GM20431 (cell line): ENCODE data around the gene KIF6.

Experiments used
- in situ Hi-C: fragments of 300-500 bp; cut with MseI, MboI; formaldehyde crosslinking; loops from one replicate; pipeline ENCODE4 v1.15.0; 2020; ENCODE audit warnings: low sequenced_read_pairs; ENCODE audit not compliant: unreplicated experiment

The KIF6 gene

GRCh38 chr6:39666706-39667489, 58.3 kb downstream of the KIF6 start:
- in situ Hi-C loops, result no loop called here

- in situ Hi-C loops, result no loop called here
These were observed 59.3 kb downstream of the KIF6 start for GRCh38 chr6:39665861-39666260.

- in situ Hi-C loops, result no loop called here
These were observed 61.0 kb downstream of the KIF6 start for GRCh38 chr6:39664173-39664572.

DNA sequence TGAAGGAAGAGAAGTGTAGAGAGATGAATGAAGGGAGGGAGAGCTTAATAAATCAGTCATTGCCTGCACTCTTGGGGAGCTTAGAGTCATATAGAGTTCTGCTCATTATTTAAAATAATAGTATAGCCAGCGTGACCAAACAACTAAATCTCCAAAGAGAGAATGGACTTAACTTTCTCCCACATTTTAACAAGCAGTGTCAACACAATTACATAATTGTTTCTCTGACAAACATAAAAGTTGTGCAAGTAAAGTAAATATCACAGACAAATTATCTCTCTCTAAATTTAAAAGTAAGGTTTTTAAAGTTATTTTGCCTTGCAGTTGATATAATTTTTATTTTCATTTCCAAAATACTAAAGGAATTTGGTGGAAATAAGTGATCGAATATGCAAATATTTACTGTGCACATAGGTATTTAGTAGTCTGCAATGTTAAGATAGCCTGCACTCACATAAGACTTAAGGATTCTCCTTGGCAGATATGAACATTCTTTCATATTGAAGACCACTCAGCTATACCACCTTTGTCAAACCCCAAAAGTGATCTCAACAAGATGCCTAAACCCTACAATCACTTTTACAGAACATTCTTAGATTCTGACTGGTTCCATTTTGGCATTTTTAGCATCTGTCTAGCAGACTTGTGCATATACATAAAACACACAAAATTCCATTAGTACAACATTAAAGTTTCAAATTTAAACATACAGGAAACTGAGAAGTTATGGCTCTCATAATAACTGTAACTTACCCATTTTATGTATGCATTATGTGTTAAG, 67.7 kb downstream of the KIF6 start:
- in situ Hi-C loops, result no loop called here

GRCh38 chr6:39654121-39654520, 71.1 kb downstream of the KIF6 start:
- in situ Hi-C loops, result no loop called here

DNA sequence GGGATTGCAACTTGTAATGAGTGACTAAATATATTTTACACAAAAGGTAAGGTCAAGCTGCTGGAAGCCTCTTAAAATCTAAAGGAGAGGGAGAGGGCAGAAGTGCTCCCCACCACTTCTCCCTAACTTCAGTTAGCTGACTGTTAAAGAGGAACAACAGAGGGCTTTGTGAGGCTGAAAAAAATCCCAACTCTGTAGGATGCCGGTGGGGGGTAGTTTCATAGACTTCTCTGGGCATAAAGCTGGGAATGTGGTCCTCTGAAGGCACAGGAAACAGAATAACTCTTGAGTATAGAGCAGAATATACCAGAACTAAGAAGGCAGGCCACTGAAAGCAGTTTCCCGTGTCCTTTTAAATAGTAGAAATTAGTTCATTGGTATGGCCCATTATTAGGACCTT, 71.6 kb downstream of the KIF6 start:
- in situ Hi-C loops, result no loop called here

GRCh38 chr6:39649996-39650395, 75.2 kb downstream of the KIF6 start:
- in situ Hi-C loops, result no loop called here

DNA sequence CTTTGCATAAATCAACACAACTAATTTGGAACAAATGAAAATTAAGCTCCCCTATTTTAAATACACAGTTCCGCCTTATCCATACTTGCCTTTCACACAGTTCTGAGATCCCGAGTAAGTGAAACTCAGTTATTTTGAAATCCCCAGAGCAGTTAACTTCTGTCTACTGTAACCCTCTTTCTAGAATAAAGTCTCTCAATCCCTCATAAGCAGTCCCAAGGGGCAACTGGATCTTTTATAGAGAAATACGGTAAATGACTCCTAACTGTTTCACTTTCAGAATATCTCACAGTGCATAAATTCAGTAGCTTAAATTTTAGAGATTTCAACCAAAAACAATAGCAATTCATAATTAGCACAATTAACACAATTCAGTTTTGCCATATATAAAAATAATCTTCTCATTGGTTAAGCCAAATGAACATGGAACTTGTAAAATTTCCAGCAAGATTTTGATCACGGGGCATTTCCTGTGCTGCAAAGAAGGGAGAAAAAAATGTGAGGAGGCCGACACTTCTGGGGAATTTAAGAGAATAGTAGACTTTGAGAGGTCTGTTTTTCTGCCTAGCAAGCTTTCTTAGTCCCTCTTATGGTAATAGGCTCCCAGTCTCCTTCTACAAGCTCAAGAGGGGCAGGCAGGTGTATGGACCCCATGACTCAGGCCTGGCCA, 78.3 kb downstream of the KIF6 start:
- in situ Hi-C loops, result no loop called here

GRCh38 chr6:39642270-39642669, 82.9 kb downstream of the KIF6 start:
- in situ Hi-C loops, result no loop called here

- in situ Hi-C loops, result no loop called here
These were observed 86.9 kb downstream of the KIF6 start for GRCh38 chr6:39638126-39638822.

DNA sequence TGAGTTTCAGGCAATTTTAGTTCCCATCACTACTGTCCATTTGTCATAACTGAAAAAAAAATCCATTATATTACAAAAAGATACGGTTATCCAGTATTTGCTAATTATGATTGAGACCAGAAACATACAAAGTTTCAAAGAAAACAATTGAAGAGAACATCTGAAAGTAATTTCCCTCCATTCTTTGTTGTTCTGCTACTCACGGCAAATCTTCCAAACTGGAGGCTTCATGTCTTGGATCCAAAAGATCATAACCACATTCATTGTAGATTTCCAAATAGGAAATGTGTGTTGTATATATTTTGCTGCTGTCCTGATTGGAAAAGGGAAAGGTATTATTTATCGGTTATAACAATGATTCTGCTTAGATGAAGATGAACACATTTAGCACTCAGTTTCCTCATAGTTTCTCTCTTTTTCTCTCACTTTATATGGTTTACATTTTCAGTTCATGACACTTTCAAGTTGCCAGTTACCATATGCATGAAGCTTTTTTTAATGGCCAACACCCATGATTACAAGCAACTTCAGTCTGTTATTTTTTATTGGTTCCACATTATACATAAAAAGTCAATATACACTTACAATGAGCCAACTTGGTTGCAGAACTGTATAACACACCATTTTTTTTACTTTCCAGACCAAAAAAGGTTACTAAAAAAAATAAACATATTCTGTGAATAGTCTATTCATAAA, 90.4 kb downstream of the KIF6 start:
- in situ Hi-C loops, result no loop called here

DNA sequence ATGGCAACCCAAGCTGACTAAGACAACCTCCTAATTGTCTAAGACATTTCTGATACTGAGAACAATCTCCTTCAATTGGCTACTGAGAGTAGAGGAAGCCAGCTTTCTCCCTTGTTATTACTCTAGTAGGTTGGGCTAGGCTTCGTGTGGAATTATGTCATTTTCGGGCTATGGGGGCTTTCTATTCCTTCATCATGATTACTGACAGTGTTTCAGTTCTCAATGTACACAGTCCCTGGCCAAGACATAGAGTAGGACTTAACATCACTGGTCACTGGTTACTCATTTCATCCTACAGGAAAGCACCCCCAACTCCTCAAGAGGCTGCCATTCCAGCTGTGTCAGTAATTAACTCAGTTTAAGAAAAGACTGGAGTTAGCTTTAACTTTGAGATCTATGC, 100.0 kb downstream of the KIF6 start:
- in situ Hi-C loops, result no loop called here

DNA sequence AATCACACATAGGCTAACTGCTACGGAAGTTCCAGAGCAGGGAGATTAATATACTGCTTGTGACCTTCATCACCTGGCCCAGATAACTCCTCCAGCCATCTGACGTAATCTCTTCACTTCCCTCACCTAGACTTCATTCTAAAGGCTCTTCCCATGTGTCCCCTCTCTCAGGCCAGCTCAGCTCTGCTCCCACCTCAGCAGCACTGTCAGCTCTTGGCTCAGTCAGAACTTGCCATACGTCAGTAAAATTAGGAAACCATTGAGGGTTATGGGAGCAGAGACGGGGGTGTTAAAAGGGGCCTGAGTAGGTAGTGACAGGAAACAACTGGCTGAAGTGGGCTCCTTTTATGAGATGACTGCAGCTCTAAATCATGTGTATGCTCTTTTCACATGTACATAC, 101.5 kb downstream of the KIF6 start:
- in situ Hi-C loops, result no loop called here

DNA sequence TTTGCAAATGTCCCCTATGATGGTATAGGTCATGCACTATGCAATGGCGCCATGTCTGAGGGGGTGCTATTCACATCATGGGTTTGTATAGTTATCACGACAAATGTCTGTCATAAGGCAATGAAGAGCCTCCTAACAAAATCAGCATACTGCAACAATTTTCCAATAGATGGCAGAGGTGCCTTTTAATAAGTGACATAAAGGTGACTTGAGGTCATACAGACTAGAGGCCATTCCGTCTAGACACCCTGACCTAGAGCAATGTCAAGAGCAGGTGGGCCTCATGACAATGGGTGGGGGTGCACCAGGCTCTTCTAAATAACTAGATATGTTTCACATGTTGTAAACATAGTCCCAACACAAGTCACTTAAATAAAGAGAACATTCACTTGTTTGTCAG, 107.7 kb downstream of the KIF6 start:
- in situ Hi-C loops, result no loop called here

GRCh38 chr6:39617026-39617425, 108.2 kb downstream of the KIF6 start:
- in situ Hi-C loops, result no loop called here

DNA sequence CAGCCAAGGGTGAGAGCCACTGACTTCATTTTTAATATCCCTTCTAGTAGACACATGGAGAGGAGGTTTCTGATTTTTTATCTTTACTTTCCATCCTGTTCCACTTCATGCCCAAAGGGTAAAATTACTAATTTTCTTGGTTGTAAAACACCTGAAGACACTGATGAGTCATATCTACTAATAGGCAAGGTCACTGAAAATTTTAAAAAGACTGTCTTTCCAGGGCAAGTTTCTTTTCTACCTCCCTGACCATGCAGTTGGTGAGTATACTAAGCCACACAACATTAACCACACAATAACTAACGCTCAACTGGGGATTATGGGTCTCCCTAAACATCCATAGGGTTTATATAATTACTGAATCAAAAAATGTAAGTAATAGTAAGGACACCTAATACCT, 109.6 kb downstream of the KIF6 start:
- in situ Hi-C loops, result no loop called here

GRCh38 chr6:39614393-39614950, 110.7 kb downstream of the KIF6 start:
- in situ Hi-C loops, result no loop called here

DNA sequence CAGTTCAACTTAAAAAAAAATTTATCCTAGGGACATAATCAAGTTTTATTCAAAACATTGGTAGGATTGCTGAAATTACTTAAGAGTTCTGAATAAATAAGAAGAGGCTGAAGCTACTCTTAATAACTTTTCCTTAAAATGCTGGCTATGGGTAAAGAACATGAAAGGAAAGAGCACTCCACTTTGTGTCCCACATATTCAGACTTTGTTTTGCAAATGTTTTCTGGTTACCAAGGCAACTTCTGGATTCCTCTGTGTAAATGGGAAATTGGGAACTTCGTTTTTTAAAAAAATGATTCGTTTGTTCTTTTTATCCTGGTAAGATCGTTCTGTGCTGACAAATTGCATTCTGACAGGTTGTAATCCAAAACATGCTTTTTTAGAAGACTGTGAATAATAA, 115.0 kb downstream of the KIF6 start:
- in situ Hi-C loops, result no loop called here

DNA sequence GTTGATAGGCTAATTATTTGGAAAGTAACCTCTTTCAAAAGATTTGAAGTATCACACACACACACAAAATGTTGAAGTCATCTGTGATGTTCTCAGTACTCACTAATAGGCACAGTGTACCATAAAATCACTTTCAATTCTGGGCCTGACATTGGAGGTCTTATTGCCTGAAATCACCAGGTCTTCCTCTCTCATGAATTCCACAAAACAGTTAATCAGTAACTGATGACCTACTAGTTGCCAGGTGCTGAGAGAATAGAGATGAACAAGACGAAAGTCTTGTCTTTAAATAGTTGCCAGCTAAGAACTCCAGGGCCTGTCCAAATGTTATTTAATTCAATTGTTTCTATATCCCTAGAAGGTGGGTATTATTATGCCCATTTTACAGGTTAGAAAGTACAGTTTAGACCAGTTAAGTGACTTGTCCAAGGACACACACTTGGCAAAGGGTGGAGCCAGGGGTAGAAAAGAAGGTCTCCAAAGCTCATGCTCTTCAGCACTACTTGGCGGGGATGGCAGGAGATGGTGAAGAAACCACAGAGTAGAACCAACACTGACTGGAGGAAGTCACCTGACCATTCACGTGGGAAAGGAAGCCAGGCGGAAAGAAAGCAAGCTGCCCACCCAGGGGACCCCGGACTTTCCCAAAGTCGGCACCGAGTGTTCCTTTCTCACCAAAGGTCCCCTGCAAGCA, 116.4 kb downstream of the KIF6 start:
- in situ Hi-C loops, result no loop called here
